GM21825 (cell line): ENCODE data around the gene CACNA2D2.

ENCODE experiments used
- ATAC-seq: cut with Tn5 transposase; IDR thresholded peaks from one replicate; pipeline ENCODE4 v1.9.1; 2021; ENCODE audit warnings: mild to moderate bottlenecking, moderate library complexity; ENCODE audit not compliant: unreplicated experiment

The CACNA2D2 gene

DNA sequence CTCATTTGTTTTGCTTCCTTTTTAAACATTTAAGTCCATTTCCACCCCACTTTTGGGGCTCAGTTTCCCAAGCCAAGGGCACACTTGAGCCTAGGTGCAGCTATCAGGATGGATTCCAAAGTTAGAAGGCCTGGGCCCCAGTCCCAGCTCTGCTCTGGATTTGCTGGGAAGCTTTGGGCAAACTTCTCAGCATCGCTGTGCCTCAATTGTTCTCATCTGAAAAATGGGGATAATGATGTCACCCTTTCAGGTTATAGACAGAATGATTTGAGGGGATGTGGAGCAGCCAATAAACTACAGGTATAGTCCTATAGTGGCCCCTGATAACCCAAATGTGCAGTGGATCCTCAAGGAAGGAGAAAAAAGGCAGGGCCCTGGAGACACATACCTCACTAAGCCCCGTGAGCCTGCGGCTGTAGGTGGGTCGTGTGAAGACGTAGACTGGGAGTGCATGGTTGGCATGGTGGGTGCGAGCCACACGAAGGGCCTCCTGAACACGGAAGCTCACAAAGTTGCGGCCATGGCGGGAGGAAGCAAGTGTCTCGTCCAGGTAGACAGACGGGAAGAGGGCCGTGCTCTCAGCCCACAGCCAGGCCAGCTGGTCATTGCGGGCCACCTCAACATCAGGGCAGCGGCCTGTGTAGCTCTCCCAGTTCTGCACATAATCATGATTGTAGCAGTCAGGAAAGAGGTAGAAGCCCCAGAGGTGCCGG, 184.1 kb downstream of the CACNA2D2 start:
- no peak for ATAC-seq

DNA sequence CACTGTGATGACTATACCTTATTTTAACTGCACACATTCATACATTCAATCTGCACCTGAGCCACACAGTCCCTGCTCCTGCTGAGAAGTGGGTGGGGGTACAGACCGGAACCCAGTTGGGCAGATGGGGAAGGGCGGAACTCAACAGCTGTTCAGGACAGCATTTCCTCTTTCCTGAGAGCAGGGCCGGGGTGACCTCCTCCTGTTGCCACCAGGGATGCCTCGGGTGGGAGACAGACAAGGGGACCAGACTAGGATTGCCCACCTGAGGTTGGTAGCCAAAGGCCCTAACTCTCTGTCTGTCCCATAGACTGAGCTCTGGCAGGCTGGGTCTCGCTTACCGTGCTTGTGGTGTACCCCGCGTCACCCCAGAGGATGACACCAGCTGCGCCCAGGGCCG, 184.8 kb downstream of the CACNA2D2 start:
- ATAC-seq: no peak

DNA sequence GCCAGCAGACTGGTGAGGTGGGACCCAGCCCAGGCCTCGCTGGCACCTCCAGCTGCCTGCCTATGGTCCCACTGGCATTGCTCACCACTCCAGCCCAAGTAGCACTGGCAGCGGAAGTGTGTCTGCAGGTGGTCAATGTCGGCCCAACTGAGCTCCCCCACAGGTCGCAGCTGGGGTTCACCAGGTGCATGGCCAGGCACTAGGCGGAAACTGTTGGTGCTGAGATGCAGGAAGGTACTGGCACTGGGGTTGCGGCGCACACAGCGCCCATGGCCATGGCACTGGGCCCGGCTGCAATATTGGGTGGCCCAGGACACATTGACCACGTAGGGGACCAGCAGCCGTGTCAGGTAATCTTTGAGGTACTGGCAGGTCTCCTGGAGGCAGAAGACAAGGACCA, 185.3 kb downstream of the CACNA2D2 start:
- no peak for ATAC-seq

DNA sequence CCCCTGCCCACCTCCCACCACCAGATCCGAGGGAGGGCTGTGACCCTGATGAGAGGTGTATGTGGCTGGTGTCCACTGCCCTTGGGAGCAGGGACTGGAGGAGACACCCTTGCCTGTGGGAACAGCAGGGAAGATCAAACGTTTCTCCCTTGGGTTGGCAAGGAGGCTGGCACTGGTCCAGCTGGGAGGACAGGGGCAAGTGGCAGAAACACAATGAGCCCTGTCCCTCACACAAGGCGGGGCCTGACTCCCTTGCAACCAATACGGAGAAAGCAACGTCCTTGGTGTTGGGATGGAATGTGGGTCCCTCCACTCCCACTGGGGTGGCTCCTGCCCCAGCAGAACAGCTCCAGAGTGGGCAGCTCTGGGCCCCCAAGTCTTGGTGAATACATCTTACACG, 186.1 kb downstream of the CACNA2D2 start:
- ATAC-seq: no peak

DNA sequence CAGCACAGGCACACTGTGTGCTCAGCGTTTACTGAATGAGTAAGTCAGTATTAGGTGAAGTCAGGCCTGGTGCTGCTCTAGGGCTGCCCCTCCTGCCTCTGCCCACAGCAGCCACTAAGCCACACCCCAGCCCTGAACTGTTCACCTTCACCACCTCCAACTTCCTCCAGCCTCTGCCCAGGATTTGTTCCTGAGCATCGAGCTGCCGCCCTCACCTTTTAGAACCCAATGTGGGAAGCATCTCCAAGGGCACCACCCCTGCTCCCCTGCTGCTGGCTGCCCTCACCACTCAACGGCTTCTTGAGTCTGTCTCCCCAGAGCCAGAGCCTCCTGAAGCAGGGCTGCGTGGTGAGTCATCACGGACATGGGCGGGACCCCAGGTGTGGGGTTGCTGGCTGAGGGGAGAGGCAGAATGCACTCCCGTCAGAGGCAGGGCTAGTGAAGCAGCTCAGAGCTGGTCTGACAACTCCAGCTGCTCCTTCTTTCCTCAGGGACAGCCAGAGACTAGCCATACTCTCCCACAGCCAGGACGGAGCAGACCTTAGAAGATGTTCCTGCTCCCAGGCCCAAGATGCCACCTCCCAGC, 186.7 kb downstream of the CACNA2D2 start:
- no peak for ATAC-seq

DNA sequence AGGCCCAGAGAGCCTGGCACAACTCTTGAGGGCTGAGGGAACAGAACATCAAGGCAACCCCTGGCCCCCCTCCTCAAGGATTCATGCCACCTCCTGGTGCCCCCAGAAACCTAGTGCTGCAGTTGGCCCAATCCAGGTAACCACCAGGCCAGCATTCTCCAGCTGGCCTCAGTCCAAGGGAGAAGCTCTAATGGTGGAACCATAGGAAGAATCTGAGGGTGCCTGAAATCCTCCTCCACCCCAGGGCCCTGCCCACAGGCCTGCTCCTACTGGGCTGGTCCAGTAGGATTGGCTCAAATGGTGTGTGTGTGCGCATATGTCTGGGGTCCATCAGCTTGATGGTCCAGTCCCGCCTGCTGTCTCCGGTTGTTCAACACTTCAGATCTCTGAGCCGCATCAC, 188.6 kb downstream of the CACNA2D2 start:
- ATAC-seq: no peak

DNA sequence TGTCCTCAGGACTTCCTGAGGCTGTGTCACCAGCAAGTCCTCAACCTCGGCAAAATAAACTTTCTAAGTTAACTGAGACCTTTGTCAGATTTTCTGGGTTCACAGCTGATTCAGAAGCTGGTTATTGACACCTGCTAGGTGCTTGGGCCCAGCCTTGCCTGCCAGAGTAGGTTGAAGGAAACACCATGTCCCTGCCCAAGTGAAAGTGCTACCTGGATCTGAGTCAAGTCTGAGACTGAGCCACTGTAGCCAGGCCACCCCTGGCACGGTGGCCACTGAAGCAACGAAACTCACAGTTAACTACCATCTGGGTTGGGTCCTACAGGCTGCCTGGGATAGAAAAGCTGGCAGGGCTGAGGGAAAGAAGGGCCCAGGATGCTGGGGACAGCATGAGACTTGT, 189.1 kb downstream of the CACNA2D2 start:
- no peak for ATAC-seq
